GM12878 (cell line): ENCODE measurements around the gene ZMYND15. TPM values are rescaled to one million over a fixed set of nuclear protein-coding genes. Genes with fewer than 3 reads are reported as not detected.

Experiments used
- ATAC-seq: fragments of 200-7000 bp; cut with Tn5 transposase; 3 replicates; pipeline ENCODE4 v1.9.1; 2020; ENCODE audit warnings: mild to moderate bottlenecking, moderate library complexity
- BruUV-seq: library from RNA; stranded (reverse); fragments of 400-500 nt; replicated peaks from 2 replicates; lab custom pipeline; 2021; lab: Mats Ljungman, UMichigan
- CTCF ChIA-PET: fragments of 300-600 bp; sonication (Branson Sonifier 250); formaldehyde crosslinking; extraction: SDS; loops from one replicate; lab custom pipeline; 2021; ENCODE audit warnings: inconsistent platforms; lab: Yijun Ruan, JAX
- POLR2A ChIA-PET: fragments of 350-600 bp; formaldehyde crosslinking; extraction: SDS; loops from one replicate; lab custom pipeline; 2021; ENCODE audit warnings: inconsistent platforms; lab: Charles Lee
- RAD21 ChIA-PET: fragments of 300-600 bp; sonication (Branson Sonifier 250); formaldehyde crosslinking; loops from one replicate; lab custom pipeline; 2023; ENCODE audit warnings: antibody characterized with exemption; ENCODE audit not compliant: unreplicated experiment; lab: Charles Lee
- SMC1A ChIA-PET: fragments of 300-600 bp; sonication (Branson Sonifier 250); formaldehyde crosslinking; loops from one replicate; lab custom pipeline; 2023; ENCODE audit not compliant: unreplicated experiment, uncharacterized antibody; lab: Charles Lee
- DNase-seq: peaks from one replicate; pipeline ENCODE4 v3.0.0-alpha.2; 2011; ENCODE audit warnings: low read depth, low spot score
- FAIRE-seq: peaks from 3 replicates; lab custom pipeline; 2011; peaks lifted over from hg19 to GRCh38; lab: Jason Lieb, UNC
- H2AFZ ChIP-seq: 2 replicates; pipeline ENCODE4 v1.6.0; 2011; ENCODE audit warnings: low read depth, low read length, control low read depth; ENCODE audit not compliant: control insufficient read depth
- H3K27ac ChIP-seq: 2 replicates; pipeline ENCODE4 v1.5.1; 2011; ENCODE audit warnings: control low read depth; ENCODE audit not compliant: control insufficient read depth, insufficient read depth
- H3K27me3 ChIP-seq, 2 experiments: replicated peaks in 1 of 2; 2 replicates each; pipeline versions ENCODE4 v1.6.0 to v1.6.1; 2011; ENCODE audit warnings: low read length in 1 of 2; ENCODE audit not compliant: control insufficient read depth in 2 of 2, insufficient read depth in 2 of 2
- H3K36me3 ChIP-seq, 2 experiments: 2 replicates each; pipeline ENCODE4 v1.5.1; 2011; ENCODE audit warnings: low read length in 1 of 2; ENCODE audit not compliant: control insufficient read depth in 2 of 2, insufficient read depth in 2 of 2
- H3K4me1 ChIP-seq: 2 replicates; pipeline ENCODE4 v1.6.1; 2011; ENCODE audit warnings: mild to moderate bottlenecking, low read length, moderate library complexity, mixed read lengths; ENCODE audit not compliant: control insufficient read depth, insufficient read depth
- H3K4me2 ChIP-seq: 2 replicates; pipeline ENCODE4 v1.6.0; 2011; ENCODE audit warnings: control low read depth; ENCODE audit not compliant: control insufficient read depth, insufficient read depth
- H3K4me3 ChIP-seq: fragments of 200-600 bp; sonication (generic); 2 replicates; pipeline ENCODE4 v1.5.1; 2016
- H3K79me2 ChIP-seq: 2 replicates; pipeline ENCODE4 v1.6.0; 2011; ENCODE audit warnings: low read length; ENCODE audit not compliant: control insufficient read depth, insufficient read depth
- H3K9ac ChIP-seq: 2 replicates; pipeline ENCODE4 v1.8.0; 2011; ENCODE audit warnings: low read length, control low read depth, mixed read lengths; ENCODE audit not compliant: control insufficient read depth, insufficient read depth
- H3K9me3 ChIP-seq: replicated peaks from 3 replicates; pipeline ENCODE4 v1.5.1; 2011; ENCODE audit warnings: mild to moderate bottlenecking, low read length; ENCODE audit not compliant: control insufficient read depth, insufficient read depth
- H4K20me1 ChIP-seq: 2 replicates; pipeline ENCODE4 v1.6.0; 2011; ENCODE audit not compliant: control insufficient read depth, insufficient read depth
- CBX3 ChIP-seq: fragments of 200-600 bp; sonication (generic); IDR thresholded peaks from 2 replicates; pipeline ENCODE4 v1.6.1; 2016; ENCODE audit warnings: low read depth, borderline replicate concordance
- CBX5 ChIP-seq: sonication (generic); IDR thresholded peaks from 2 replicates; pipeline ENCODE4 v1.6.1; 2016; ENCODE audit warnings: low read depth, moderate library complexity, mild to moderate bottlenecking, inconsistent platforms
- CREB1 ChIP-seq: IDR thresholded peaks from 2 replicates; pipeline ENCODE4 v1.6.1; 2012; ENCODE audit warnings: low read depth, mild to moderate bottlenecking, inconsistent platforms
- EED ChIP-seq: sonication (generic); IDR thresholded peaks from 2 replicates; pipeline ENCODE4 v1.6.1; 2016; ENCODE audit warnings: antibody characterized with exemption, low read depth
- EP300 ChIP-seq, 2 experiments: fragments of 150-350 bp in 1 of 2; IDR thresholded peaks; 2 replicates each; pipeline ENCODE4 v1.6.1; 2011 to 2012; ENCODE audit warnings: low read depth in 2 of 2, low read length in 2 of 2, borderline replicate concordance in 1 of 2, improper control_type of control experiment in 1 of 2, inconsistent platforms in 1 of 2; ENCODE audit not compliant: control insufficient read depth in 1 of 2
- IKZF2 ChIP-seq, 2 experiments: fragments of 450-650 bp; IDR thresholded peaks; 2 replicates each; pipeline ENCODE4 v1.6.1; 2017; ENCODE audit warnings: mild to moderate bottlenecking in 2 of 2, moderate library complexity in 2 of 2
- NBN ChIP-seq: fragments of 450-650 bp; IDR thresholded peaks from 2 replicates; pipeline ENCODE4 v1.6.1; 2016
- NR2F1 ChIP-seq: fragments of 450-650 bp; conservative IDR thresholded peaks from 2 replicates; pipeline ENCODE4 v1.6.1; 2017; ENCODE audit warnings: mild to moderate bottlenecking
- POU2F2 ChIP-seq: IDR thresholded peaks from 3 replicates; pipeline ENCODE4 v1.6.1; 2011; ENCODE audit warnings: low read depth, mild to moderate bottlenecking, low read length, borderline replicate concordance
- RCOR1 ChIP-seq: conservative IDR thresholded peaks from 2 replicates; pipeline ENCODE4 v1.6.1; 2012; ENCODE audit warnings: low read depth, low read length, improper control_type of control experiment
- SMAD1 ChIP-seq: fragments of 450-650 bp; IDR thresholded peaks from 2 replicates; pipeline ENCODE4 v1.6.1; 2018; ENCODE audit warnings: mild to moderate bottlenecking, low read depth; ENCODE audit not compliant: partially characterized antibody
- STAT3 ChIP-seq: IDR thresholded peaks from 2 replicates; pipeline ENCODE4 v1.6.1; 2011; ENCODE audit warnings: low read depth, low read length, improper control_type of control experiment
- WGBS: methylation state at CpG from one replicate; pipeline ENCODE4 v1.1.6; 2016; ENCODE audit warnings: low lambda C conversion rate; ENCODE audit not compliant: insufficient replicate concordance, insufficient coverage; ENCODE audit errors: missing lambda C conversion rate; 5-methylcytosine and 5-hydroxymethylcytosine counted together
- in situ Hi-C: fragments of 300-500 bp; cut with MboI; formaldehyde crosslinking; loops from 9 replicates; pipeline ENCODE4 v1.14.3; 2018; ENCODE audit warnings: mixed read lengths
- intact Hi-C: fragments of 100-400 bp; cut with micrococcal nuclease; formaldehyde crosslinking; loops from one replicate; pipeline ENCODE4 v1.14.2; 2022; ENCODE audit not compliant: unreplicated experiment
- polyA plus RNA-seq, 11 experiments: library from polyadenylated mRNA; depleted of rRNA in 4 of 11; unstranded in 6 of 11; stranded (reverse) in 5 of 11; fragments of >200 nt; fragmentation: Nextera tagmentation in 4 of 11; fragmentation: Illumina TruSeq in 1 of 11; extraction: Ambion mirVana in 4 of 11; extraction: Trizol in 1 of 11; gene quantifications; 1 replicate in 1 of 11; 2 replicates in 10 of 11; pipeline versions ENCODE4 v1.2.1 to v1.2.3, GENCODE V29; 2011 to 2016; ENCODE audit warnings: inconsistent platforms in 2 of 11, missing spikeins in 2 of 11, low read depth in 1 of 11
- total RNA-seq, 4 experiments: library from RNA; depleted of rRNA in 3 of 4; stranded (reverse); fragments of >200 nt in 3 of 4; fragmentation: Illumina TruSeq in 1 of 4; extraction: Trizol in 1 of 4; gene quantifications; 2 replicates each; pipeline versions ENCODE4 v1.2.1 to v1.2.3, GENCODE V29; 2013 to 2021
- TF ChIP-seq, protein P1 (sequence below): fragments of 150-350 bp; IDR thresholded peaks from 2 replicates; pipeline ENCODE4 v1.6.1; 2014; ENCODE audit warnings: mild to moderate bottlenecking, low read depth, low read length
- TF ChIP-seq, protein P2 (sequence below): IDR thresholded peaks from 2 replicates; pipeline ENCODE4 v1.6.1; 2011; ENCODE audit warnings: mild to moderate bottlenecking, low read depth, low read length, moderate library complexity; ENCODE audit not compliant: insufficient replicate concordance
- TF ChIP-seq, protein P3 (sequence below): fragments of 450-650 bp; formaldehyde crosslinking; IDR thresholded peaks from 2 replicates; pipeline ENCODE4 v1.4.0; 2022; ENCODE audit warnings: mild to moderate bottlenecking, moderate library complexity
- TF ChIP-seq, protein P4 (sequence below): IDR thresholded peaks from 2 replicates; pipeline ENCODE4 v1.6.1; 2011; ENCODE audit warnings: low read depth, low read length, improper control_type of control experiment, borderline replicate concordance
- TF ChIP-seq, protein P5 (sequence below): IDR thresholded peaks from 2 replicates; pipeline ENCODE4 v1.6.1; 2012; ENCODE audit warnings: low read length, inconsistent platforms

Gene ZMYND15
- total and polyA plus RNA-seq, 10 of the 15 experiments (the other 5 are each of a cell fraction or from before 2014, with no cell fraction given): 0.03 to 0.17 (median 0.06) TPM; not detected in 4

DNA sequence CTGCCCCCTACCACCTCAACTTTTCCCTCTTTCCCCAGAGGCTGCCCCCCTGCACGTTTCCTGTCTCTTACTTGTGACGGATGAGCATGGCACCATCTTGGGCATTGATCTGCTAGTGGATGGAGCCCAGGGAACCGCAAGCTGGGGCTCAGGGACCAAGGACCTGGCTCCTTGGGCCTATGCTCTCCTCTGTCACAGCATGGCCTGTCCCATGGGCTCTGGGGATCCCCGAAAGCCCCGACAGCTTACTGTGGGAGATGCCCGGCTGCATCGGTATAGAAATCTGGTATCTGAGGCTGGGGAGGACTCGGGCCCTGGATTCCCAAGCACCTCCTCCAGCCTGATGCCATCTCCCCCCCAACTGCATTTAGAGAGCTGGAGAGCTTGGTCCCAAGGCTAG is 1.9 kb downstream of the ZMYND15 start:
- Histone ChIP-seq H3K79me2 (no peaks in the 10 kb centered on the region), H3K9me3 (no peaks in the 10 kb centered on the region), H3K4me1 (peaks cover 3% of the 10 kb centered on the region; the same call in 1 of the 2 replicates), H2AFZ (no peak overlapping the region), H4K20me1 (no peaks in the 10 kb centered on the region), H3K4me2 (no peak overlapping the region), H3K36me3 (no peaks in the 10 kb centered on the region), H3K27me3 (peaks cover 9 to 15% of the 10 kb centered on the region in 2 experiments), H3K27ac (no peak overlapping the region), H3K4me3 (no peak overlapping the region), H3K9ac (no peak overlapping the region)
- ChIA-PET POLR2A (no interaction called here), CTCF (no interaction called here), RAD21 (no interaction called here), SMC1A (no interaction called here)
- no peak for FAIRE-seq
- in situ Hi-C loops: no loop called here
- intact Hi-C loops: no loop called here
- WGBS: 25% methylated on average over 8 of the region's 8 CpGs
- BruUV-seq: no TSS peak
- ATAC-seq: no peak
- DNase-seq: no peak
- TF ChIP-seq NR2F1 (no peak), NBN (no peak), IKZF2 (IDR thresholded peaks at IDR 0.05) (no peak), EED (no peak), CBX3 (no peak), CREB1 (no peak), RCOR1 (no peak), STAT3 (no peak), EP300 (IDR thresholded peaks at IDR 0.05; ENCODE audit: borderline replicate concordance in 1 of 2, control insufficient read depth in 1 of 2, low read depth in 2 of 2, low read length in 2 of 2) (no peak), SMAD1 (no peak), POU2F2 (no peak), CBX5 (no peak)
- TF ChIP-seq, protein P1, sequence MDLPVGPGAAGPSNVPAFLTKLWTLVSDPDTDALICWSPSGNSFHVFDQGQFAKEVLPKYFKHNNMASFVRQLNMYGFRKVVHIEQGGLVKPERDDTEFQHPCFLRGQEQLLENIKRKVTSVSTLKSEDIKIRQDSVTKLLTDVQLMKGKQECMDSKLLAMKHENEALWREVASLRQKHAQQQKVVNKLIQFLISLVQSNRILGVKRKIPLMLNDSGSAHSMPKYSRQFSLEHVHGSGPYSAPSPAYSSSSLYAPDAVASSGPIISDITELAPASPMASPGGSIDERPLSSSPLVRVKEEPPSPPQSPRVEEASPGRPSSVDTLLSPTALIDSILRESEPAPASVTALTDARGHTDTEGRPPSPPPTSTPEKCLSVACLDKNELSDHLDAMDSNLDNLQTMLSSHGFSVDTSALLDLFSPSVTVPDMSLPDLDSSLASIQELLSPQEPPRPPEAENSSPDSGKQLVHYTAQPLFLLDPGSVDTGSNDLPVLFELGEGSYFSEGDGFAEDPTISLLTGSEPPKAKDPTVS: no peak
- TF ChIP-seq, protein P2, sequence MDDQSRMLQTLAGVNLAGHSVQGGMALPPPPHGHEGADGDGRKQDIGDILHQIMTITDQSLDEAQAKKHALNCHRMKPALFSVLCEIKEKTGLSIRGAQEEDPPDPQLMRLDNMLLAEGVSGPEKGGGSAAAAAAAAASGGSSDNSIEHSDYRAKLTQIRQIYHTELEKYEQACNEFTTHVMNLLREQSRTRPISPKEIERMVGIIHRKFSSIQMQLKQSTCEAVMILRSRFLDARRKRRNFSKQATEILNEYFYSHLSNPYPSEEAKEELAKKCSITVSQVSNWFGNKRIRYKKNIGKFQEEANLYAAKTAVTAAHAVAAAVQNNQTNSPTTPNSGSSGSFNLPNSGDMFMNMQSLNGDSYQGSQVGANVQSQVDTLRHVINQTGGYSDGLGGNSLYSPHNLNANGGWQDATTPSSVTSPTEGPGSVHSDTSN: no peak
- TF ChIP-seq, protein P3, sequence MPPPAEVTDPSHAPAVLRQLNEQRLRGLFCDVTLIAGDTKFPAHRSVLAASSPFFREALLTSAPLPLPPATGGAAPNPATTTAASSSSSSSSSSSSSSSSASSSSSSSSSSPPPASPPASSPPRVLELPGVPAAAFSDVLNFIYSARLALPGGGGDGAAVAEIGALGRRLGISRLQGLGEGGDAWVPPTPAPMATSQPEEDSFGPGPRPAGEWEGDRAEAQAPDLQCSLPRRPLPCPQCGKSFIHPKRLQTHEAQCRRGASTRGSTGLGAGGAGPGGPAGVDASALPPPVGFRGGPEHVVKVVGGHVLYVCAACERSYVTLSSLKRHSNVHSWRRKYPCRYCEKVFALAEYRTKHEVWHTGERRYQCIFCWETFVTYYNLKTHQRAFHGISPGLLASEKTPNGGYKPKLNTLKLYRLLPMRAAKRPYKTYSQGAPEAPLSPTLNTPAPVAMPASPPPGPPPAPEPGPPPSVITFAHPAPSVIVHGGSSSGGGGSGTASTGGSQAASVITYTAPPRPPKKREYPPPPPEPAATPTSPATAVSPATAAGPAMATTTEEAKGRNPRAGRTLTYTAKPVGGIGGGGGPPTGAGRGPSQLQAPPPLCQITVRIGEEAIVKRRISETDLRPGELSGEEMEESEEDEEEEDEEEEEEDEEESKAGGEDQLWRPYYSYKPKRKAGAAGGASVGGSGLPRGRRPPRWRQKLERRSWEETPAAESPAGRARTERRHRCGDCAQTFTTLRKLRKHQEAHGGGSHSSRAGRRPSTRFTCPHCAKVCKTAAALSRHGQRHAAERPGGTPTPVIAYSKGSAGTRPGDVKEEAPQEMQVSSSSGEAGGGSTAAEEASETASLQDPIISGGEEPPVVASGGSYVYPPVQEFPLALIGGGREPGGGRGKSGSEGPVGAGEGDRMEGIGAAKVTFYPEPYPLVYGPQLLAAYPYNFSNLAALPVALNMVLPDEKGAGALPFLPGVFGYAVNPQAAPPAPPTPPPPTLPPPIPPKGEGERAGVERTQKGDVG (CRISPR knock-in tag): no peak
- TF ChIP-seq, protein P4, sequence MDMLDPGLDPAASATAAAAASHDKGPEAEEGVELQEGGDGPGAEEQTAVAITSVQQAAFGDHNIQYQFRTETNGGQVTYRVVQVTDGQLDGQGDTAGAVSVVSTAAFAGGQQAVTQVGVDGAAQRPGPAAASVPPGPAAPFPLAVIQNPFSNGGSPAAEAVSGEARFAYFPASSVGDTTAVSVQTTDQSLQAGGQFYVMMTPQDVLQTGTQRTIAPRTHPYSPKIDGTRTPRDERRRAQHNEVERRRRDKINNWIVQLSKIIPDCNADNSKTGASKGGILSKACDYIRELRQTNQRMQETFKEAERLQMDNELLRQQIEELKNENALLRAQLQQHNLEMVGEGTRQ: no peak
- TF ChIP-seq, protein P5, sequence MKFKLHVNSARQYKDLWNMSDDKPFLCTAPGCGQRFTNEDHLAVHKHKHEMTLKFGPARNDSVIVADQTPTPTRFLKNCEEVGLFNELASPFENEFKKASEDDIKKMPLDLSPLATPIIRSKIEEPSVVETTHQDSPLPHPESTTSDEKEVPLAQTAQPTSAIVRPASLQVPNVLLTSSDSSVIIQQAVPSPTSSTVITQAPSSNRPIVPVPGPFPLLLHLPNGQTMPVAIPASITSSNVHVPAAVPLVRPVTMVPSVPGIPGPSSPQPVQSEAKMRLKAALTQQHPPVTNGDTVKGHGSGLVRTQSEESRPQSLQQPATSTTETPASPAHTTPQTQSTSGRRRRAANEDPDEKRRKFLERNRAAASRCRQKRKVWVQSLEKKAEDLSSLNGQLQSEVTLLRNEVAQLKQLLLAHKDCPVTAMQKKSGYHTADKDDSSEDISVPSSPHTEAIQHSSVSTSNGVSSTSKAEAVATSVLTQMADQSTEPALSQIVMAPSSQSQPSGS: no peak
